Fibroblast of mammary gland (primary cell): Measurements from ENCODE around the gene HSPB1.
"Not testable (repeated sequence)": the region's sequence is repeated elsewhere in the genome, so short reads cannot be mapped to it uniquely, and the experiment has no call there.

Experiments
- DNase-seq: peaks from one replicate; pipeline ENCODE4 v3.0.0-alpha.2; 2010; ENCODE audit warnings: low read depth
- H3K4me3 ChIP-seq: 2 replicates; pipeline ENCODE4 v1.5.1; 2011; ENCODE audit warnings: low read depth, mild to moderate bottlenecking, low read length, moderate library complexity; ENCODE audit not compliant: control insufficient read depth
- TF ChIP-seq, protein P1 (sequence below): conservative IDR thresholded peaks from 2 replicates; pipeline ENCODE4 v1.5.1; 2011; ENCODE audit warnings: low read depth, low read length, inconsistent platforms; ENCODE audit not compliant: control insufficient read depth, insufficient read depth

The HSPB1 gene

DNA sequence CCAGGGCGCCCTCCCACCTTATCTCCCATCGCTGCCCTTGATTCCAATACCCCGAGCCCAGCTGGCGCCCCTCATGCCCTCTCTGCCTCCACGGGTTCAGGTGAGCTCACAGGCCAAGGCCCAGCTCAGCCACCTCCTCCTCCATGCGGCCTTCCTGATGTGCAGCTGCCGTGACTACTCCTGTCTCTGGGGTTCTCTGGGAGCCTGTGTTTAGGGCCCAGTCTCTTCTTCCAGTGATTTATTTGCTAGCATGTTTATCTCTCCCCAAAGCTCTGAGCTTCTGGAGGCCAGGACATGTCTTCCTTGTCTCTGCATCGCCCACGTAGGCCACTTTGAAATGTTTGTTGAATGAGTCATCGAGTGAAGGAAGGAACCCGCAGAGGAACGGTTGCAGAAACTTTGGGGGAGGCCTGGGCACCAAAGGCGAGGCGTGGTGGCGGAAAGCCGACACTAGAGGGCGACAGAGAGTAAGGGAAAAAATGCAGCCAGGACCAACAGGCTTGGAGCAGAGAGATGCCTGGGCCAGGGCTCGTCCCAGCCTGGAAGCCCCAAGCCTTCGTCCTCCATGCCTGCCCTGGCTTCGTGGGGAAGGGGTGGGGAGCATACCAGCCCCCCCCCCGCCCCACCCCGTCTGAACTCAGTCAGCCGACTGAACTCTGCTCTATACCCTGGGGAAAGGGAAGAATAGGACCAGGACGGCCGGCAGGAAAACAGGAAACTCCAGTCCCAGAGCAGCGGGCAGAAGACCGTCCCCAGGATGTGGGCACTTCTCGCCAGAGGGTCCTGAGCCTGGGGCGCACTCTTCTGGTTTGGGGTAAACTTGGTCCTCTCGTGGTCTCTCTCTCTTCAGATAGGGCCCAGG lies 10.9 kb upstream of the HSPB1 start:
- TF ChIP-seq, protein P1, sequence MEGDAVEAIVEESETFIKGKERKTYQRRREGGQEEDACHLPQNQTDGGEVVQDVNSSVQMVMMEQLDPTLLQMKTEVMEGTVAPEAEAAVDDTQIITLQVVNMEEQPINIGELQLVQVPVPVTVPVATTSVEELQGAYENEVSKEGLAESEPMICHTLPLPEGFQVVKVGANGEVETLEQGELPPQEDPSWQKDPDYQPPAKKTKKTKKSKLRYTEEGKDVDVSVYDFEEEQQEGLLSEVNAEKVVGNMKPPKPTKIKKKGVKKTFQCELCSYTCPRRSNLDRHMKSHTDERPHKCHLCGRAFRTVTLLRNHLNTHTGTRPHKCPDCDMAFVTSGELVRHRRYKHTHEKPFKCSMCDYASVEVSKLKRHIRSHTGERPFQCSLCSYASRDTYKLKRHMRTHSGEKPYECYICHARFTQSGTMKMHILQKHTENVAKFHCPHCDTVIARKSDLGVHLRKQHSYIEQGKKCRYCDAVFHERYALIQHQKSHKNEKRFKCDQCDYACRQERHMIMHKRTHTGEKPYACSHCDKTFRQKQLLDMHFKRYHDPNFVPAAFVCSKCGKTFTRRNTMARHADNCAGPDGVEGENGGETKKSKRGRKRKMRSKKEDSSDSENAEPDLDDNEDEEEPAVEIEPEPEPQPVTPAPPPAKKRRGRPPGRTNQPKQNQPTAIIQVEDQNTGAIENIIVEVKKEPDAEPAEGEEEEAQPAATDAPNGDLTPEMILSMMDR = peak; percentile 92
- peak overlapping the region; percentile 22 for H3K4me3 ChIP-seq
- DNase-seq = peak; percentile 98

GRCh38 chr7:76292213-76292573 lies 10.3 kb upstream of the HSPB1 start:
- DNase-seq = peak; percentile 43
- TF ChIP-seq, protein P1 = no peak
- H3K4me3 ChIP-seq = peak overlapping the region; percentile 22

DNA sequence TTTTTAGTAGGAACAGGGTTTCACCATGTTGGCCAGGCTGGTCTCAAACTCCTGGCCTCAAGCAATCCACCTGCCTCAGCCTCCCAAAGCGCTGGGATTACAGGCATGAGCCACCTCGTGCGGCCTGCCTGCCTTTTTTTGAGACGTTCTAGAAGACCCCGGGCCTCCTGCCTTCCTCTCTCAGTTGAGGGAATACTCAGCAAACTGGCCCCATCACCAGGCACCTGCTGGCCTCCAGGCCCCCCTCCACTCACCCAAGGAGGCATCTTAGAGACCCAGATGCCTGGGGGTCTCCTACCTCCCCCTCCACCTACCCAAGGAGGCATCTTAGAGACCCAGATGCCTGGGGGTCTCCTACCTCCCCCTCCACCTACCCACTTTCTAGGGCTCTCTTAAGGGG lies 9.6 kb upstream of the HSPB1 start:
- H3K4me3 ChIP-seq, DNase-seq: not testable (repeated sequence)

DNA sequence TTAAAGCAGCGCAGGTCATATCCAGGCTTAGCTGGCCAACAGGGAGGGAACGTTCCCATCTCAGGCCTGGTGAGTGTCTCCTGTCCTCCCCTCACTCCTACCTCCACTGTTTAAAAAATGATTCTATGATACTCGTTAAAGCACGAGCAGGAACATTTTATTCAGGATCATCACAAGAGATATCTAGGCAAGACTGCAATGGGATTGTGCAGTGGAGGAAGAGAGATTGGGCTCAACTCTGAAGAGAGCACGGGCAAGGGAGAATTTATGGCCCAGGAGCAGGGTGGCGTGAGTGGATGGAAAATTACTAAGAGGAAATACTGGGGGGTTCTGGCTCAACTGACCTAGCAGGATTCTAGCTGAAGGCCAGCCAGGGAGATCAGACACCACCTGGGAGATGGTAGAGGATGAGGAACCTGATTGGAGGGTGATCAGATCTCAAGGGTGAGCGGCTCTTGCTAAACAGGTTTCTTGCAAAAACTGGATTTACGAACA lies 9.0 kb upstream of the HSPB1 start:
- no peak overlapping the region for H3K4me3 ChIP-seq
- no peak for DNase-seq
- TF ChIP-seq, protein P1 = no peak

GRCh38 chr7:76294344-76295024 lies 8.0 kb upstream of the HSPB1 start:
- H3K4me3 ChIP-seq = peak overlapping the region; percentile 33
- TF ChIP-seq, protein P1 = no peak
- DNase-seq = peak; percentile 98

DNA sequence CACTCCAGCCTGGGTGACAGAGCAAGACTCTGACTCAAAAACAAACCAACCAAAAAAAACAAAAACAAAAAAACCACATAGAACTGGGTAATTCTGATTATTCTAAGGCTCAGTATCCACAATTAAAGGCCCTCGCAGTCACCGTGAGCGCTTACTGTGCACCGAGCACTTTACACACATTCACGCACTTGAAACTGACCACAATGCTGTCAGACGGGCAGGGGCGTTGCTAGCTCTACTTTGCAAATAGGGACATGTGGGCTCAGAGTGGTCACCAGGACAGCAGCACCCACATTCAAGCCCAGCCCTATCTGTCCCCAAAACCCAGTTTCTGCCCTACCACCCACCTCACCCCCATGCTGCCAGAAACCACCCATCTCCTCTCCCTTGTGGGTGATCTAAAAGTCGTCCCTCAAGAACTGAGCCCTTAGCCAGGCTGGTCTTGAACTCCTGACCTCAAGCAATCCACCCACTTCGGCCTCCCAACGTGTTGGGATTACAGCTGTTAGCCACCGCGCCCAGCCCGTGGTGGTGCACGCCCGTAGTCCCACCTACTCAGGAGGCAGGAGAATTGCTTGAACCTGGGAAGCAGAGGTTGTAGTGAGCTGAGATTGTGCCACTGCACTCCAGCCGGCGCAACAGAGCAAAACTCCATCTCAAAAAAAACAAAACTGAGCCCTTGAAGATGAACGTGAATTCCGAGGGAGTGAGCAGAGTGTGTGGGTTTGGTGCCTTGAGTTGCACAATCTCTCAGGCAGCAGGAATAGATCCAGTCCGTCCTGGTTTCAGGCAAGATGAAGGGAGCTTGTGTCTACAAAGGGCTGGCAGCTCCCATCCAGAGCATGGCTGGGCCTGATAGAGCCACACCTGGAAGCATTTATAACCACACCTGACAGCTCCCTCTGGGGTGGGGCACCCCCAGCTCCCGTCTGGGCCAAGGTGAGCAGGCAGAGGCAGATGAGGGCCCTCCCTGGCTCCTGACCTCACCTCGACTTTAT lies 5.4 kb upstream of the HSPB1 start:
- H3K4me3 ChIP-seq = no peak overlapping the region
- DNase-seq = peak; percentile 93
- TF ChIP-seq, protein P1 = no peak
